ENCODE data around the gene FYCO1.

Gene FYCO1

DNA sequence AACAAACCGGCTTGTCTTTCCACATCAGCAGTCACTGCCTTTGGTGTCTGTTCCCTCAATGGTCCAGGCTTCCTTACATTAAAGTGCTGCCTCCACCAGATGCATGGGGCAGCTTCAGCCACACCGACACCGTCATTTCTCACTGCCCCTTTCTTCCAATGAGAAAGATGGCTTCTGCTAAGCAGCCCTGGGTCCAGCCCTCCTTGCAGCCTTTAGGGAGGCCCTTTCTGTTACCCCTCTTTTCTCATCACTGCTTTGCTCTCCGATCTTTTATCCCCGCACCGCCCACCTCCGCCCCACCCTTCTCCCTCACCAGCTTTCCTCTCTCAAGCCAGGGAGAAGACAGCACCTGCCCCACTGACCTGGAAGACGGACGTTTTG lies 80.6 kb downstream of the FYCO1 start:
- no peak for DNase-seq (ENCODE audit: low spot score)

DNA sequence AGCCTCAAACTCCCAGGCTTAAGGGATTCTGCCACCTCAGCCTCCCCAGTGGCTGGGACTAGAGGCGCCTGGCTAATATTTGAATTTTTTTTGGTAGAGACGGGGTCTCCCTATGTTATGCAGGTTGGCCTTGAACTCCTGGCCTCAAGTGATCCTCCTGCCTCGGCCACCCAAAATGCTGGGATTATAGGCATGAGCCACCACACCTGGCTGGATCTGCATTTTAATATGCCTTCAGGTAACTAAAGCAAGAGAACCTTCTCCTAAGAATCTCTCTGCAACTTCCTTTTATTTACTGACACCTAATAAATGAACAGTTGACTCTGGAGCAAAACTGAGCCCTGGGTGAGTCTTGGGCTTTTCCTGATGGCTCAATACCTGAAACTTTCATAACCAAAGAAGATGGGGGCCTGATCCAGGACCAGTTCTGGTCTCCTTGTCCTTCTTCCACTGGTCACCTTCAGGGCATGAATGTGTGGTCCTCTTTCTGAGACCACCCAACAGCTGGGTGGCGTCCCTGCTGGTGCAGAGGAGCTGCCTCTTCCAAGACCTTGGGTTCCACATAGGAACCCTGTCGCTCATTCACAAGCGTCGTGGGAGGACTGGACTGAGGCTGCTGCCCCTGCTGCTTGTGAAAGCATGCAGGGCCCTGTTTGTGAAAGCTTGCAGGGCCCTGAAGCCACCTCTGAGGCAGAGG lies 81.1 kb downstream of the FYCO1 start:
- DNase-seq (ENCODE audit: low spot score), result no peak

DNA sequence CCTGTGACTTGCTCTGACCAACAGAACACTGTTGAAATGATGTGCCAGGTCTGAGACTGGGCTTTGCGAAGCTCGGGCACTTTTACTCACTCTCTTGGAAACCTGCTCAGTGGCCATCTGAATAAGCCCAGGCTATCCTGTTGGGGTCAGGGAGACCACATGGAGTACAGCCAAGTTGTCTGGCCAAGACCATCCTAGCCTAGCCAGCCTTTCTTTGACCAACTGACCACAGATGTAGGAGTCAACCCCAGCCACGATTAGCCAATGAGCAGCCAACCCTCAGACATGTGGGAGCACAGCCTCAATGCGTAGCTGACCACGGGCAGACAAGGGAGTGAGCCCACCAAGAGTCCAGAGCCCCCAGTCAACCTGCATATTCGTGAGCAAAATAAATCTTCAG lies 83.2 kb downstream of the FYCO1 start:
- DNase-seq (ENCODE audit: low spot score), result no peak

DNA sequence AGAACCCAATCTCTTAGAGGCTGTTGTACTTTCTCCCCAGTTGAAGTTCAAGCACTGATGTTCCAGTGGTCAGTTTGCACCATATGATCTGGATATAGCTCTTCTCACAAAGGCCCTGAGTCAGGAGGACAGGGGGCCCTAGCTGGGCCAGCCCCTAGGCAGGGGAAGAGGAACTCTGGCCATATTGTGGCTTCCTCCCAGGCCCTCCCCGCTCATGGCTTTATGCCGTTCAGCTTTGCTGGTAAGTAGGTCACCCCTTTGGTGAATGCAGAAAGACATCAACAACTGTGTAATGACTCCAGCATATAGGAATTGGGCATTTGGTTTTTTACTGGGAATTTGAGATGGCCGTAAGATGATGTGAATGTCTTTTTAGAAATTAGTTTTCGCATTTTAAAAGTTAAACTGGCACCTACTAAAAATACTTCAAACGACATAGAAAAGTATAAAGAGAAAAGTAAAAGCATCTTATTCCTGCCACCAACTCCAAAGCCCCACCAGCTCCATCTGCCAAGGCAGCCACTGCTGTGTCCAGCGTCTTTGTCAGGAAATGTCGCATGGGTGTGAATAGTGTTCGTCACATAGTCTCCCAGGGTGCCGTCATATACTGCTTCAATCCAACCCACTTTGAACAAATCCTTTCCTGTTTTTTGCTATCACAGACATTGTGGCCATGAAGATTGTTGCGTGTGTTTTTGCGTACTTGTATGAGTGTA lies 84.0 kb downstream of the FYCO1 start:
- DNase-seq (ENCODE audit: low spot score), result no peak

DNA sequence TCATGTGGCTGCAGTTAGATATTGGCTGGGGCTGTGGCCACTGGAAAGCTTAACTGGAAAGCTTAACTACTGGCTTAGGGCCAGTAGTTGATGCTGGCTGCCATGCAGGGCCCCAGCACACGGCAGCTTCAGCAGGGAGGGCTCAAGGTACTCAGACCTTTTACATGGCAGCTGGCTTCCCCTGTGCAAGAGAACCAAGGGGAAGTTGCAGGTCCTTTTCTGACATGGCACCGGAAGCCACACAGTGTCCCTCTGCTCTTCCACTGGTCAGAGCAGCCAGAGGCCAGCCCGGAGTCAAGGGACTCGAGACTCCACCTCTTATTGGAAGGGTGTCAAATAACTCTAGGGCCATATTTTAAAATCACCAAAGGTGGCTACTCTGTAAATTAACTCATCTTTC lies 84.7 kb downstream of the FYCO1 start:
- DNase-seq (ENCODE audit: low spot score), result no peak

DNA sequence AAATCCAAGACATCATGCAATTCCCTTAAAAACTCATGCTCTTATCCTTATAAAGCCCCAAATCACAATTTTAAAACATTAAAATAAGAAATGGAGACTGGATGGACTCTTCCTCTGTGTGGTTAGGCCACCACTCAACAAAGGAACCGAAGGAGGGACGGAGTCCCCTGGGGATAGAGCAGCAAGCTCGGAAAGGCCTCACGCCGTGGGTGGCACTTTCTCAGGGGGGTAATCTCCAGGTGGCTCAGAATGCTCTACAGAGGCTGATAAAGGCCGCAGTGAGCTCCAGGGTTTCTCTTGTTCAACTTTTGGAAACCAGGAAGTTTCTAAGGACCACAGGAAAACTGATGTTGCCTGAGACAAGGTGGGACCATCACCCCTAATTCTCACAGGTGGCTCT lies 86.1 kb downstream of the FYCO1 start:
- no peak for DNase-seq (ENCODE audit: low spot score)

- no peak for DNase-seq (ENCODE audit: low spot score)
Observed at GRCh38 chr3:45908761-45909160, 86.9 kb downstream of the FYCO1 start.

GRCh38 chr3:45907769-45908705 lies 87.6 kb downstream of the FYCO1 start:
- DNase-seq (ENCODE audit: low spot score), result no peak

DNA sequence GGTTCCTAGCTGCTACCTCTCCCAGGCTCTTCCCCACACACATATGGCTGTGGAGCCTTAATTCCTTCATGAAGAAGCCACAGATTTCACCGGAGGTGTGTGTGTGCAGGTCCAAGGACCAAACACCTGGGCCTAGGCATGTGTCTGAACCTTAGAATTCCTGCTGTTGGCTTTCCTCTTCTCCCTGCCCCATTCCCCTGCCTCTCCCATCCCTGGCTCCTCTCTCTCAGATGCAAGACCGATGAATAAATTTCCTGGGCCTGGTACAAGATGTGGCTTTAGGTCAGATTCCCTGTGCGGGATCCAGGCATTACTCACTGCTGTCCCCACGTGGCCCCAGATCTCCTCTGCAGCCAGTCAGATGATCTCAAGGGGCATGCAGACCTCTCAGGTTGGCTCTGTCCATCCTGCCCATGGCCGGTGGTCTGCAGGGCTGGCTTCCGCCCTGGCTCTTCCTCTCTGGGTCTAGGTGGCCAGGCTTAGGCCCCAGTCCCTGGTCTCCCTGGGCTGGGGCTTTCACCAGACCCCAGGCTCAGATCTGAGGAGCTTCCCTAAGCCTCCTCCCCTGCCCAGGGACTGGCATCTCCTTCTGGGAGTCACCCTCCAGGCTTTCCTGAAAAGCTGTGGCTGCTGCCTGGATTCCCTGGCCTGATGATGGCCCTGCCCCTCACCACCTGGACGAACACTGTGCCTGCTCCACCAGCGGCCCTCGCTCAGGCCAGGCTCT lies 88.8 kb downstream of the FYCO1 start:
- DNase-seq (ENCODE audit: low spot score), result no peak

DNA sequence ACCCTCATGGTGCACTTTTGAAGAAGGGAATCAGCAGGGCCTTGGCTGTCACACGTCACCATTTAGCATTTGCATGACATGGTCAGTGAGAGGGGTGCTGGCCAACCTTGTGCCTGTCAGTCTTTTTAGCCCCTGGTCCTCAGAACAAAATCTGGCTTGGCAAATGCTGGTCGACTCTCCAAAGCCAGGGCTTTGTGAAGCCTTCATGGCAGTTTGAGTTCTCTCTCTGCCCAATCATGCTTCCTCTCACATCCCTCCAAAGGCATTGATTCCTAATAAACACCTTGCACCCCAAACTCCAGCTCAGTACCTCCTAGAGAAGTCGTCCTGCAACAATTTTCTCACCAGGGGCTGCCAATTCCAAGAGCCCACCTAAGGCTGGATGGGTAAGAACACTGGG lies 89.9 kb downstream of the FYCO1 start:
- DNase-seq (ENCODE audit: low spot score), result no peak

DNA sequence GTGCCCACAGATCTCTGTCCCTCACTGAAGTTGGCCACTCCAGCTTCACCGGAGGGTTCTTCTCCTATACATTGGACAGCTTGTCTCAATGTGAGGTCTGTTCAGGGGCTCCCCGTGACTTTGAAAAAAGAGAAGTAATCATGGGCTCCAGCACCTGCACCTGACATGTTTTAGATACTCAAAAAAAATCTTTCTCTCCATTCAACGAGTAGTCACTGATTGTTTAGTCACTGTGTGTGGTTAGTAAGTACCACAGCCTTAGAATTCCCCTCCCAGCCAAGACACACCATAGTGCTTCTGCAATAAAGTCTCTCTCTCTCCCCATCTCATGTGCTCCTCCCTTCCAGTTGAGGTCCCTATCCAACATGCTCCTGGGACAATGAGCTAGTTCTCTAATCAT lies 90.7 kb downstream of the FYCO1 start:
- DNase-seq (ENCODE audit: low spot score), result no peak

DNA sequence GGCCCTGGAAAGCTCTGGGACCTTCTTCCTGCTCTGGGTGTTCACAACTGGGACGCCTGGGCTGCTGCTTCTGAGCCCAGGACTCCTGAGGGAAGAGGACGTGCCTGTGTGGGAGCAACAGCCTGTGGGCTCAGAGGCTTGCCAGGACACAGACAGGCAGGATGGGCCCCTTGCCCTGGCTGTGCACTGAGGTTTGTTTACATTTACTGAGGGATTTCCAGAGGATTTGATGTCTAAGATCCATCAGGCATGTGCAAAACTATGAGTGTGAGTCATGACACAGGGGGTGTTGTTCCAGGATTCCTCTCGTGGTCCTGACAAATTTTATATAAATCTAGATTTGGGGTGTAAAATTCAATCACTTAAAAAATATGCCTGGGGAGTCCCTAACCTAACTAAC lies 98.7 kb downstream of the FYCO1 start:
- DNase-seq (ENCODE audit: low spot score), result no peak

DNA sequence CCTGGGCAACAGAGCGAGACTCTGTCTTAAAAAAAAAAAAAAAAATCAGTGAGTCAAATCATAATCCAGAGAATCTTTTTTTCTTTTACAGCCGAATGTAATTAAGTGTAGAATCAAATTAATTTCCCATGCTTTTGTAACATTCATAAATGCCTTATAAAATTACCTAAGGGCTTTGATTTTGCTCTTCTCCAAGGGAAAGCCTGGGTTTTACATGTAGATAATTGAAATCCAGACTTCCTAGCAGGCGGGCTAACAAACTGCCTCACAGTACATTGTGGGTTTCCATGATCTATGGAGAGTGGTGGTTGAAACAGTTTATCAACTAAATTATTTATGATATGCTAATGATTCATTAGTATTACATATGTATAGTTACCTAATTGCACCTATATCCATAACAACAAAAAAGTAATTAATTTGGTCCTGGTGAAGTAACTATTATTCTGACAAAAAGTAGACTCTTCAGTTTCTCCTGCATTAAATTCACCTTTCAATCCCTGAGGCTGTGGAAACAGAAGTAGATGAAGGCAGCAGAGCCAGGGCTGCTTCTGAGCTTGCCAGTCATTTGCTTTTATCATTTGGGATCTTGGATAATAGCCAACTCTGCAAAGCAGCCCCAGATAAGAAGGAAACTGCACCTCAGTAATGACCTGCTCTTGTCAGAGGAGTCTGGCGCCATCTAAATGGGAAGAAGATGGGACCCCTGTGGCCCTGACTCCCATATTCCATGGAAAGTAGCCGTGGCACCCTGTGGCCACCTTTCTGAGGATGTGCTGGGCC lies 99.7 kb downstream of the FYCO1 start:
- DNase-seq (ENCODE audit: low spot score), result no peak

GRCh38 chr3:45894015-45894414 lies 101.6 kb downstream of the FYCO1 start:
- DNase-seq (ENCODE audit: low spot score), result no peak

GRCh38 chr3:45892161-45892560 lies 103.5 kb downstream of the FYCO1 start:
- no peak for DNase-seq (ENCODE audit: low spot score)

- no peak for DNase-seq (ENCODE audit: low spot score)
Observed at GRCh38 chr3:45890405-45890804, 105.2 kb downstream of the FYCO1 start.

GRCh38 chr3:45889337-45889736 lies 106.3 kb downstream of the FYCO1 start:
- no peak for DNase-seq (ENCODE audit: low spot score)

GRCh38 chr3:45887759-45888511 lies 107.7 kb downstream of the FYCO1 start:
- DNase-seq (ENCODE audit: low spot score), result no peak

GRCh38 chr3:45887285-45887684 lies 108.3 kb downstream of the FYCO1 start:
- no peak for DNase-seq (ENCODE audit: low spot score)

GRCh38 chr3:45885979-45886705 lies 109.5 kb downstream of the FYCO1 start, which contains the start of gene CCR9:
Gene CCR9, plus strand, starts transcription at chr3:45886543. Its CDS starts 8,391 bp downstream, at chr3:45894934.
- DNase-seq (ENCODE audit: low spot score), result no peak
